ENCODE measurements around the gene RAPGEF2.

DNA sequence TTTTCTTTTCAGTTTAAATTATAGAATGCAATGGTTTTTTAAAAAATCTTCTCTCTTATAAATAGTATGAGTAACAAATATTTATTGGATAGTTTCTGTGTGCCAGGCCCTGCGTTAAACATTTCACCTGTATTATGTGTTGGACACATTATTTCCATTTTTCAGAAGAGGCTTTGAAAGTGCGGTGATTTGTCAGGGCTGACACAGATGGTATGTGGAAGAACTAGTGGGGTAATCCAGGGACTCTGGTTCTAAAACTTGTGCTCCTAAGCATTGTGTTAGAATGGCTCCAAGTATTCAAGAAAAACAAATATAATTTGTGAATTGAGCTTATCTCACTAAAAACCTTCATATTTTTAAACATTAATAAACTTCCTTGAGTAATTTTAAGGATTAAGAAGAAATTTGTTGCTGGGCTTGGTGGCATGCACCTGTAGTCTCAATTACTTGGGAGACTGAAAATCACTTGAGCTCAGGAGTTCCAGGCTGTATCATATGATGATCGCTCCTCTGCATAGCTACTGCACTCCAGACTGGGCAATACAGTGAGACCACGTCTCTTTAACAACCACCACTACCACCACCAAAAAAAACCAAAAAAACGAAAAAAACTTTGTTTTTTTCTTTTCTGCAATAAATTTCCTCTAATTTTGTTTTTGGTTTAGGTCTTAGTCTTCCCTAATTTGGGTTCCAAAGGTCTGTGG is 40.0 kb downstream of the RAPGEF2 start:
- TF ChIP-seq, protein P1, sequence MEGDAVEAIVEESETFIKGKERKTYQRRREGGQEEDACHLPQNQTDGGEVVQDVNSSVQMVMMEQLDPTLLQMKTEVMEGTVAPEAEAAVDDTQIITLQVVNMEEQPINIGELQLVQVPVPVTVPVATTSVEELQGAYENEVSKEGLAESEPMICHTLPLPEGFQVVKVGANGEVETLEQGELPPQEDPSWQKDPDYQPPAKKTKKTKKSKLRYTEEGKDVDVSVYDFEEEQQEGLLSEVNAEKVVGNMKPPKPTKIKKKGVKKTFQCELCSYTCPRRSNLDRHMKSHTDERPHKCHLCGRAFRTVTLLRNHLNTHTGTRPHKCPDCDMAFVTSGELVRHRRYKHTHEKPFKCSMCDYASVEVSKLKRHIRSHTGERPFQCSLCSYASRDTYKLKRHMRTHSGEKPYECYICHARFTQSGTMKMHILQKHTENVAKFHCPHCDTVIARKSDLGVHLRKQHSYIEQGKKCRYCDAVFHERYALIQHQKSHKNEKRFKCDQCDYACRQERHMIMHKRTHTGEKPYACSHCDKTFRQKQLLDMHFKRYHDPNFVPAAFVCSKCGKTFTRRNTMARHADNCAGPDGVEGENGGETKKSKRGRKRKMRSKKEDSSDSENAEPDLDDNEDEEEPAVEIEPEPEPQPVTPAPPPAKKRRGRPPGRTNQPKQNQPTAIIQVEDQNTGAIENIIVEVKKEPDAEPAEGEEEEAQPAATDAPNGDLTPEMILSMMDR (IDR thresholded peaks at IDR 0.05), result no peak
- TF ChIP-seq ZFX (IDR thresholded peaks at IDR 0.05; ENCODE audit: borderline replicate concordance), result no peak

Measured in 22Rv1 (cell line).